ENCODE results near the gene TRIM46. TPM values are rescaled to one million over a fixed set of nuclear protein-coding genes. Genes with fewer than 3 reads are reported as not detected.

Gene TRIM46
- polyA plus RNA-seq, 1 donor (not counting 4 experiments of a cell fraction or from before 2014, with no cell fraction given): 1.7 TPM

DNA sequence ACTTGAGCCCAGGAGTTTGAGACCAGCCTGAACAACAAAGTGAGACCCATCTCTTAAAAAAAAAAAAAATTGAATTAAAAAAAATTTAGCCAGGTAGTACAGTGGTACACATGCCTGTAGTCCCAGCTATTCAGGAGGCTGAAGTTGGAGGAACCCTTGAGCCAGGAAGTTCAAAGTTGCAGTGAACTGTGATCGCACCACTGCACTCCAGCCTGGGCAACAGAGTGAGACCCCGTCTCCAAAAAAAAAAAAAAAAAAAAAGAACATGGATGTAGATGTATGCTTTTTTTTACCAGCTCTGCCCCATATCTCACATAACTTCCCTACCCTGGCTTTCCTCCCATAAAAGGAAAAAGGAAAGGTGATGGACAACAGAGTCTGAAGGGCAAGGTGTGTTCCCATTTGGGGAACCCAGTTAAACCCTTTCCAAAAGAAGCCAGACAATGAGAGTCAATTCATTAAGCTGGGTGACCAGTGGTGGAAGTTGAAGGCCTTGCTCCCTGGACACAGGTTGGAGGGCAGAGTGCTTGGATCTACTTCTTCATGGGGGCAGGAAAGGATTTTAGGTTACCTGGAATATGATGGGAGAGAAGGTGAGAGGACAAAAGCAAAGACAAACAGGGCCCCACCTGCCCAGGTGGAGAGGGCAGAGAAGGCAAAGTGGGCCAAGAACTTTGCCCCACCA, 3.4 kb upstream of the TRIM46 start:
- no peak for FAIRE-seq
- H3K27ac ChIP-seq (ENCODE audit: control insufficient read depth, insufficient read depth, low read length): no peak overlapping the region
- no peaks in the 10 kb centered on the region for H3K27me3 ChIP-seq (ENCODE audit: control insufficient read depth, extremely low read depth, insufficient read depth, low read length)
- TF ChIP-seq, protein P1, sequence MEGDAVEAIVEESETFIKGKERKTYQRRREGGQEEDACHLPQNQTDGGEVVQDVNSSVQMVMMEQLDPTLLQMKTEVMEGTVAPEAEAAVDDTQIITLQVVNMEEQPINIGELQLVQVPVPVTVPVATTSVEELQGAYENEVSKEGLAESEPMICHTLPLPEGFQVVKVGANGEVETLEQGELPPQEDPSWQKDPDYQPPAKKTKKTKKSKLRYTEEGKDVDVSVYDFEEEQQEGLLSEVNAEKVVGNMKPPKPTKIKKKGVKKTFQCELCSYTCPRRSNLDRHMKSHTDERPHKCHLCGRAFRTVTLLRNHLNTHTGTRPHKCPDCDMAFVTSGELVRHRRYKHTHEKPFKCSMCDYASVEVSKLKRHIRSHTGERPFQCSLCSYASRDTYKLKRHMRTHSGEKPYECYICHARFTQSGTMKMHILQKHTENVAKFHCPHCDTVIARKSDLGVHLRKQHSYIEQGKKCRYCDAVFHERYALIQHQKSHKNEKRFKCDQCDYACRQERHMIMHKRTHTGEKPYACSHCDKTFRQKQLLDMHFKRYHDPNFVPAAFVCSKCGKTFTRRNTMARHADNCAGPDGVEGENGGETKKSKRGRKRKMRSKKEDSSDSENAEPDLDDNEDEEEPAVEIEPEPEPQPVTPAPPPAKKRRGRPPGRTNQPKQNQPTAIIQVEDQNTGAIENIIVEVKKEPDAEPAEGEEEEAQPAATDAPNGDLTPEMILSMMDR (optimal IDR thresholded peaks at IDR 0.05 in 1 of 3, IDR thresholded peaks at IDR 0.05 in 1 of 3, conservative IDR thresholded peaks at IDR 0.05 in 1 of 3; ENCODE audit: extremely low read depth in 1 of 3, insufficient read depth in 2 of 3, low read length in 3 of 3): no peak
- no peak for TF ChIP-seq EZH2 (IDR thresholded peaks at IDR 0.05; ENCODE audit: low read length)
- H3K9me3 ChIP-seq (ENCODE audit: control insufficient read depth, low read depth, low read length): no peaks in the 10 kb centered on the region
- dilution Hi-C loops (cut with MboI; ENCODE audit: extremely low pct_ligation_motif_present, low sequenced_read_pairs): no loop called here
- H3K4me1 ChIP-seq (ENCODE audit: control insufficient read depth, extremely low read depth, insufficient read depth, low read length): peaks cover 18% of the 10 kb centered on the region
- H3K4me3 ChIP-seq (ENCODE audit: control insufficient read depth in 2 of 3, extremely low read depth in 1 of 3, insufficient read depth in 2 of 3, low read depth in 1 of 3, low read length in 3 of 3): no peak overlapping the region
- DNase-seq (ENCODE audit: low read depth, low spot score): no peak
- peaks cover 9 to 12% of the 10 kb centered on the region in 2 experiments for H3K36me3 ChIP-seq (ENCODE audit: control insufficient read depth in 2 of 2, extremely low read depth in 1 of 2, insufficient read depth in 2 of 2, low read length in 2 of 2)
- no peak overlapping the region for H3K4me2 ChIP-seq (ENCODE audit: control insufficient read depth, extremely low read depth, insufficient read depth, low read depth, low read length)
- H2AFZ ChIP-seq (ENCODE audit: control insufficient read depth, low read length): no peak overlapping the region
- no peak overlapping the region for H3K9ac ChIP-seq (ENCODE audit: control insufficient read depth, extremely low read depth, insufficient read depth, low read length)
- peaks cover 16% of the 10 kb centered on the region for H3K79me2 ChIP-seq (ENCODE audit: control insufficient read depth, insufficient read depth, low read length)
- no peaks in the 10 kb centered on the region for H3K9me1 ChIP-seq (ENCODE audit: control insufficient read depth, extremely low read depth, insufficient read depth, low read length)
- H4K20me1 ChIP-seq (ENCODE audit: control insufficient read depth, extremely low read depth, insufficient read depth, low read length): no peaks in the 10 kb centered on the region

DNA sequence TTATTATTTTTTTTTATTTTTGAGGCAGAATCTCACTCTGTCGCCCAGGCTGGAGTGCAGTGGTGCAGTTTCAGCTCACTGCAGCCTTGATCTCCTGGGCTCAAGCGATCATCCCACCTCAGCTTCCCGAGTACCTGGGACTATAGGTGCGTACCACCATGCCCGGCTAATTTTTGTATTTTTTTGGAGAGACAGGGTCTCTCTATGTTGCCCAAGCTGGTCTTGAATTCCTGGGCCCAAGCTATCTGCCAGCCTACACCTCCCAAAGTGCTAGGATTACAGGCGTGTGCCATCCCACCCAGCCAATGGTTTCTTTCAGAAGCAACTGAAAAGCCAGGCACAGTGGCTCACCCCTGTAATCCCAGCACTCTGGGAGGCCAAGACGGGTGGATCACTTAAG, 2.8 kb upstream of the TRIM46 start:
- Histone ChIP-seq H2AFZ (ENCODE audit: control insufficient read depth, low read length) (no peak overlapping the region), H4K20me1 (ENCODE audit: control insufficient read depth, extremely low read depth, insufficient read depth, low read length) (no peaks in the 10 kb centered on the region), H3K79me2 (ENCODE audit: control insufficient read depth, insufficient read depth, low read length) (peaks cover 16% of the 10 kb centered on the region), H3K4me1 (ENCODE audit: control insufficient read depth, extremely low read depth, insufficient read depth, low read length) (peaks cover 18% of the 10 kb centered on the region), H3K27me3 (ENCODE audit: control insufficient read depth, extremely low read depth, insufficient read depth, low read length) (no peaks in the 10 kb centered on the region), H3K36me3 (ENCODE audit: control insufficient read depth in 2 of 2, extremely low read depth in 1 of 2, insufficient read depth in 2 of 2, low read length in 2 of 2) (peaks cover 9 to 12% of the 10 kb centered on the region in 2 experiments), H3K9me1 (ENCODE audit: control insufficient read depth, extremely low read depth, insufficient read depth, low read length) (no peaks in the 10 kb centered on the region), H3K27ac (ENCODE audit: control insufficient read depth, insufficient read depth, low read length) (no peak overlapping the region), H3K9ac (ENCODE audit: control insufficient read depth, extremely low read depth, insufficient read depth, low read length) (no peak overlapping the region), H3K4me3 (ENCODE audit: control insufficient read depth in 2 of 3, extremely low read depth in 1 of 3, insufficient read depth in 2 of 3, low read depth in 1 of 3, low read length in 3 of 3) (no peak overlapping the region), H3K9me3 (ENCODE audit: control insufficient read depth, low read depth, low read length) (no peaks in the 10 kb centered on the region), H3K4me2 (ENCODE audit: control insufficient read depth, extremely low read depth, insufficient read depth, low read depth, low read length) (no peak overlapping the region)
- FAIRE-seq: no peak
- TF ChIP-seq, protein P1 (optimal IDR thresholded peaks at IDR 0.05 in 1 of 3, IDR thresholded peaks at IDR 0.05 in 1 of 3, conservative IDR thresholded peaks at IDR 0.05 in 1 of 3; ENCODE audit: extremely low read depth in 1 of 3, insufficient read depth in 2 of 3, low read length in 3 of 3): no peak
- TF ChIP-seq EZH2 (IDR thresholded peaks at IDR 0.05; ENCODE audit: low read length): no peak
- no peak for DNase-seq (ENCODE audit: low read depth, low spot score)
- dilution Hi-C loops (cut with MboI; ENCODE audit: extremely low pct_ligation_motif_present, low sequenced_read_pairs): no loop called here

All from keratinocyte (primary cell).